HCT116 (cell line): ENCODE measurements around the gene EPHA2. TPM values are rescaled to one million over a fixed set of nuclear protein-coding genes. Genes with fewer than 3 reads are reported as not detected.

ENCODE experiments used
- ATAC-seq: fragments of 200-7000 bp; cut with Tn5 transposase; 2 replicates; pipeline ENCODE4 v1.9.1; 2020; ENCODE audit warnings: mild to moderate bottlenecking, moderate library complexity
- BruUV-seq: library from RNA; stranded (reverse); fragments of 400-500 nt; replicated peaks from 2 replicates; lab custom pipeline; 2021; lab: Mats Ljungman, UMichigan
- CTCF ChIA-PET: fragments of 300-600 bp; sonication (Branson Sonifier 250); formaldehyde crosslinking; loops from one replicate; lab custom pipeline; 2021; ENCODE audit warnings: antibody characterized with exemption; lab: Charles Lee
- POLR2A ChIA-PET: fragments of 300-600, 350-600 bp; sonication (Branson Sonifier 250); formaldehyde crosslinking; loops from one replicate; lab custom pipeline; 2021; ENCODE audit warnings: antibody characterized with exemption; lab: Charles Lee
- RAD21 ChIA-PET, 2 experiments: fragments of 300-600 bp; sonication (Branson Sonifier 250); formaldehyde crosslinking; loops; one replicate each; lab custom pipeline; 2023; ENCODE audit warnings: low total read pairs in 2 of 2; ENCODE audit not compliant: uncharacterized antibody in 2 of 2, unreplicated experiment in 2 of 2, low non-redundant PET in 1 of 2; lab: Charles Lee
- DNase-seq: peaks from one replicate; pipeline ENCODE4 v3.0.0-alpha.2; 2010; ENCODE audit warnings: low read depth, low spot score
- H2AFZ ChIP-seq: fragments of 200-600 bp; shearing (Covaris generic), sonication (generic); 2 replicates; pipeline ENCODE4 v1.6.1; 2017; ENCODE audit warnings: low read depth, mixed run types, mixed read lengths, antibody characterized with exemption, low read length; ENCODE audit not compliant: poor library complexity, severe bottlenecking
- H3K27ac ChIP-seq: 2 replicates; pipeline ENCODE4 v1.5.1; 2012; ENCODE audit warnings: low read depth, low read length
- H3K27me3 ChIP-seq: fragments of 200-600 bp; sonication (generic); 2 replicates; pipeline ENCODE4 v1.6.1; 2016; ENCODE audit warnings: mixed run types, low read length, mixed read lengths; ENCODE audit not compliant: insufficient read depth
- H3K36me3 ChIP-seq, 2 experiments: fragments of 200-500 bp in 1 of 2; fragments of 200-600 bp in 1 of 2; sonication (Bioruptor generic) in 1 of 2; sonication (generic) in 1 of 2; 2 replicates each; pipeline versions ENCODE4 v1.5.1 to v1.6.1; 2014 to 2016; ENCODE audit warnings: low read length in 2 of 2, inconsistent platforms in 1 of 2, mixed read lengths in 1 of 2, mixed run types in 1 of 2; ENCODE audit not compliant: insufficient read depth in 2 of 2, control insufficient read depth in 1 of 2
- H3K4me1 ChIP-seq, 2 experiments: fragments of 200-600 bp in 1 of 2; sonication (generic) in 1 of 2; 2 replicates each; pipeline versions ENCODE4 v1.5.1 to v1.6.1; 2012 to 2017; ENCODE audit warnings: low read length in 2 of 2, inconsistent platforms in 1 of 2, mild to moderate bottlenecking in 1 of 2, mixed read lengths in 1 of 2, mixed run types in 1 of 2, moderate library complexity in 1 of 2; ENCODE audit not compliant: insufficient read depth in 2 of 2, control insufficient read depth in 1 of 2
- H3K4me2 ChIP-seq: fragments of 200-600 bp; sonication (generic); 2 replicates; pipeline ENCODE4 v1.6.1; 2017; ENCODE audit warnings: mixed run types, low read length, mixed read lengths
- H3K4me3 ChIP-seq, 2 experiments: fragments of 200-600 bp in 1 of 2; sonication (generic) in 1 of 2; replicated peaks in 1 of 2; 2 replicates each; pipeline ENCODE4 v1.5.1; 2011 to 2016; ENCODE audit warnings: low read length in 2 of 2, control low read depth in 1 of 2, low read depth in 1 of 2, mild to moderate bottlenecking in 1 of 2, mixed read lengths in 1 of 2, mixed run types in 1 of 2
- H3K79me2 ChIP-seq: fragments of 200-600 bp; sonication (generic); 2 replicates; pipeline ENCODE4 v1.6.1; 2017; ENCODE audit warnings: mild to moderate bottlenecking, mixed run types, low read length, moderate library complexity, mixed read lengths; ENCODE audit not compliant: insufficient read depth
- H3K9ac ChIP-seq: fragments of 200-600 bp; sonication (generic); 2 replicates; pipeline ENCODE4 v1.6.1; 2016; ENCODE audit warnings: low read length, mixed read lengths
- H3K9me2 ChIP-seq: fragments of 200-600 bp; sonication (generic), shearing (Covaris generic); 2 replicates; pipeline ENCODE4 v1.6.1; 2017; ENCODE audit warnings: mixed run types, mild to moderate bottlenecking, moderate library complexity; ENCODE audit not compliant: insufficient read depth
- H3K9me3 ChIP-seq, 2 experiments: fragments of 200-500 bp in 1 of 2; fragments of 200-600 bp in 1 of 2; sonication (Bioruptor generic) in 1 of 2; sonication (generic) in 1 of 2; 2 replicates each; pipeline ENCODE4 v1.6.1; 2014 to 2017; ENCODE audit warnings: low read length in 2 of 2, mixed read lengths in 2 of 2, inconsistent platforms in 1 of 2, low read depth in 1 of 2, mild to moderate bottlenecking in 1 of 2, mixed run types in 1 of 2, moderate library complexity in 1 of 2; ENCODE audit not compliant: control insufficient read depth in 1 of 2, insufficient read depth in 1 of 2
- H4K20me1 ChIP-seq: fragments of 200-600 bp; sonication (generic), shearing (Covaris generic); 2 replicates; pipeline ENCODE4 v1.6.1; 2017; ENCODE audit warnings: mixed run types, mild to moderate bottlenecking, moderate library complexity; ENCODE audit not compliant: insufficient read depth
- ATF3 ChIP-seq: IDR thresholded peaks from 2 replicates; pipeline ENCODE4 v1.6.1; 2012
- CBX3 ChIP-seq: IDR thresholded peaks from 2 replicates; pipeline ENCODE4 v1.6.1; 2012; ENCODE audit warnings: low read depth
- CEBPB ChIP-seq: IDR thresholded peaks from 2 replicates; pipeline ENCODE4 v1.6.1; 2012; ENCODE audit warnings: low read depth
- CTCF ChIP-seq, 3 experiments: fragments of 200-600 bp in 1 of 3; sonication (generic) in 1 of 3; IDR thresholded peaks in 2 of 3; conservative IDR thresholded peaks in 1 of 3; 2 replicates each; pipeline ENCODE4 v1.5.1; 2012 to 2017; ENCODE audit warnings: low read depth in 2 of 3, low read length in 2 of 3, antibody characterized with exemption in 1 of 3, borderline replicate concordance in 1 of 3, control low read depth in 1 of 3, mild to moderate bottlenecking in 1 of 3, mixed read lengths in 1 of 3, mixed run types in 1 of 3, moderate library complexity in 1 of 3; ENCODE audit not compliant: insufficient read depth in 1 of 3
- EGR1 ChIP-seq: IDR thresholded peaks from 2 replicates; pipeline ENCODE4 v1.6.1; 2012; ENCODE audit warnings: low read depth
- ELF1 ChIP-seq: IDR thresholded peaks from 2 replicates; pipeline ENCODE4 v1.6.1; 2012; ENCODE audit warnings: low read depth, borderline replicate concordance
- EZH2 ChIP-seq: fragments of 200-600 bp; sonication (generic); IDR thresholded peaks from 2 replicates; pipeline ENCODE4 v1.6.1; 2017; ENCODE audit warnings: antibody characterized with exemption, mixed run types
- EZH2phosphoT487 ChIP-seq: fragments of 200-600 bp; IDR thresholded peaks from 2 replicates; pipeline ENCODE4 v1.6.1; 2018; ENCODE audit warnings: antibody characterized with exemption, borderline replicate concordance
- FOSL1 ChIP-seq: IDR thresholded peaks from 2 replicates; pipeline ENCODE4 v1.6.1; 2012; ENCODE audit warnings: low read depth
- POLR2A ChIP-seq: IDR thresholded peaks from 2 replicates; pipeline ENCODE4 v1.7.0; 2011; ENCODE audit warnings: borderline replicate concordance; ENCODE audit not compliant: insufficient read depth, insufficient read length; ENCODE audit errors: extremely low read depth
- RAD21 ChIP-seq: IDR thresholded peaks from 2 replicates; pipeline ENCODE4 v1.6.1; 2012; ENCODE audit warnings: low read depth, mild to moderate bottlenecking
- REST ChIP-seq: IDR thresholded peaks from 2 replicates; pipeline ENCODE4 v1.6.1; 2012; ENCODE audit warnings: low read depth
- SIN3A ChIP-seq: IDR thresholded peaks from 2 replicates; pipeline ENCODE4 v1.6.1; 2012; ENCODE audit warnings: low read depth
- SP1 ChIP-seq: IDR thresholded peaks from 2 replicates; pipeline ENCODE4 v1.6.1; 2012; ENCODE audit warnings: low read depth
- SRF ChIP-seq: IDR thresholded peaks from 2 replicates; pipeline ENCODE4 v1.6.1; 2012; ENCODE audit warnings: low read depth
- TCF7L2 ChIP-seq: IDR thresholded peaks from 2 replicates; pipeline ENCODE4 v1.7.0; 2011; ENCODE audit warnings: borderline replicate concordance, inconsistent platforms; ENCODE audit not compliant: insufficient read depth, insufficient read length; ENCODE audit errors: extremely low read depth
- YY1 ChIP-seq: IDR thresholded peaks from 2 replicates; pipeline ENCODE4 v1.6.1; 2011; ENCODE audit warnings: low read length, low read depth, moderate library complexity, mild to moderate bottlenecking; ENCODE audit not compliant: insufficient replicate concordance; ENCODE audit errors: extremely low read depth
- ZBTB33 ChIP-seq: IDR thresholded peaks from 2 replicates; pipeline ENCODE4 v1.6.1; 2011; ENCODE audit warnings: mild to moderate bottlenecking, low read length, moderate library complexity; ENCODE audit not compliant: insufficient replicate concordance; ENCODE audit errors: extremely low read depth
- ZFX ChIP-seq: fragments of 450-650 bp; IDR thresholded peaks from 2 replicates; pipeline ENCODE4 v1.6.1; 2017
- intact Hi-C: fragments of 100-400 bp; cut with micrococcal nuclease; formaldehyde crosslinking; loops from 2 replicates; pipeline ENCODE4 v1.10.0; 2022
- total RNA-seq: library from RNA; stranded (reverse); gene quantifications from one replicate; pipeline ENCODE4 v1.2.1, GENCODE V29; 2021; ENCODE audit not compliant: unreplicated experiment
- TF ChIP-seq, protein P1 (sequence below): IDR thresholded peaks from 2 replicates; pipeline ENCODE4 v1.6.1; 2012

The EPHA2 gene
- total RNA-seq, 1 experiment from 2014 or later, result 164 TPM

DNA sequence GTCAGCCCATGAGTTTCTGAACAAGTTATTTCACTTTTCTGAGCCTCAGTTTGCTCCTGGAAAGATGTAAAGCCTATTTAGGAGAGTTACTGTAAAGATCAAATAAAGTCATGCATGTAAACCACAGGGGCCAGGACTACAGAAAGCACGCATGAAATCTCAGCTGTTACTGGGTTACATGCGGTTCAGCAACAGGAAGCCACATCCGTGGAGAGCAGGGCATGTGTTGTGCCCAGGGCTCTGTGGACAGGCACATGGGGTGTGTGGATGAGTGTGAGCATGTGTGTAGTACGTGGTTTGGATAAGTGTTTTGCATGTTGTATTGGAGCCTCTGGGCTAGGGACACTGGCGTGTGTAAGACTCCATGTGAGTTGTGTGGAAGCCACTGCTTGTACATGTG is 2.2 kb upstream of the EPHA2 start:
- H4K20me1 ChIP-seq, result peaks cover 5% of the 10 kb centered on the region; the same call in 1 of the 2 replicates
- TF ChIP-seq CTCF (IDR thresholded peaks at IDR 0.05 in 2 of 3, conservative IDR thresholded peaks at IDR 0.05 in 1 of 3; ENCODE audit: borderline replicate concordance in 1 of 3, insufficient read depth in 1 of 3, low read depth in 2 of 3, low read length in 2 of 3) (no peak), ZFX (no peak), EGR1 (no peak), YY1 (no peak), ELF1 (no peak), CEBPB (no peak), SP1 (no peak), ATF3 (no peak), EZH2 (no peak), REST (no peak), SRF (no peak), FOSL1 (no peak), POLR2A (no peak), RAD21 (no peak), EZH2phosphoT487 (no peak), ZBTB33 (no peak), CBX3 (no peak), SIN3A (no peak), TCF7L2 (no peak)
- TF ChIP-seq, protein P1, sequence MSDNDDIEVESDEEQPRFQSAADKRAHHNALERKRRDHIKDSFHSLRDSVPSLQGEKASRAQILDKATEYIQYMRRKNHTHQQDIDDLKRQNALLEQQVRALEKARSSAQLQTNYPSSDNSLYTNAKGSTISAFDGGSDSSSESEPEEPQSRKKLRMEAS, result no peak
- DNase-seq (no peak), ATAC-seq (no peak)
- intact Hi-C loops, result no loop called here
- H3K27me3 ChIP-seq, result no peaks in the 10 kb centered on the region
- peaks cover 68 to 82% of the 10 kb centered on the region in 2 experiments for H3K4me1 ChIP-seq
- no peaks in the 10 kb centered on the region for H3K9me2 ChIP-seq
- ChIA-PET POLR2A (interaction anchor here (0.7 to 1.2 kb wide), 2 partner anchors 11 to 13 kb away, joined by 3 to 5 read pairs; no protein-coding TSS in a partner anchor), RAD21 (no interaction called here), CTCF (no interaction called here)
- no peaks in the 10 kb centered on the region for H3K9me3 ChIP-seq
- H3K4me2 ChIP-seq, result peak overlapping the region; percentile 72
- H3K79me2 ChIP-seq, result peaks cover 35% of the 10 kb centered on the region
- peaks cover 0 to 12% of the 10 kb centered on the region in 2 experiments; a peak in 1 of 4 replicates for H3K36me3 ChIP-seq
- no TSS peak for BruUV-seq
- H2AFZ ChIP-seq, result no peak overlapping the region
- H3K27ac ChIP-seq, result no peak overlapping the region
- no peak overlapping the region for H3K4me3 ChIP-seq
- H3K9ac ChIP-seq, result peak overlapping the region; percentile 99
